HepG2 (cell line): ENCODE data around the gene TMEM11. TPM values are rescaled to one million over a fixed set of nuclear protein-coding genes. Genes with fewer than 3 reads are reported as not detected.
A peak's percentile ranks its signal among the peaks of the same experiment; 100 is the strongest.

ENCODE experiments used
- ARNT2 ChIP-seq: sonication (generic); formaldehyde crosslinking; IDR thresholded peaks from 2 replicates; pipeline ENCODE4 v1.8.0; 2022; ENCODE audit warnings: mild to moderate bottlenecking, low read depth, missing genetic modification reagents, moderate library complexity
- DNMT3B ChIP-seq: conservative IDR thresholded peaks from 2 replicates; pipeline ENCODE4 v1.6.1; 2016; ENCODE audit warnings: missing biosample characterization, control low read depth
- GLI4 ChIP-seq: sonication (generic); formaldehyde crosslinking; IDR thresholded peaks from 2 replicates; pipeline ENCODE4 v1.5.1; 2020; ENCODE audit warnings: missing genetic modification reagents, mild to moderate bottlenecking, moderate library complexity, borderline replicate concordance
- HOXA9 ChIP-seq: sonication (generic); formaldehyde crosslinking; IDR thresholded peaks from 2 replicates; pipeline ENCODE4 v1.8.1; 2022; ENCODE audit warnings: missing genetic modification reagents, mild to moderate bottlenecking, moderate library complexity, borderline replicate concordance
- JUNB ChIP-seq: sonication (generic); formaldehyde crosslinking; IDR thresholded peaks from 2 replicates; pipeline ENCODE4 v1.8.0; 2022; ENCODE audit warnings: missing genetic modification reagents, mild to moderate bottlenecking, borderline replicate concordance
- MYPOP ChIP-seq: sonication (generic); formaldehyde crosslinking; IDR thresholded peaks from 2 replicates; pipeline ENCODE4 v1.8.1; 2023; ENCODE audit warnings: mild to moderate bottlenecking, moderate library complexity, missing genetic modification reagents
- NAIF1 ChIP-seq: sonication (generic); formaldehyde crosslinking; IDR thresholded peaks from 2 replicates; pipeline ENCODE4 v1.5.0; 2020; ENCODE audit warnings: mild to moderate bottlenecking, missing genetic modification reagents, borderline replicate concordance
- NCOA5 ChIP-seq: sonication (generic); formaldehyde crosslinking; IDR thresholded peaks from 2 replicates; pipeline ENCODE4 v1.4.0; 2020; ENCODE audit warnings: missing genetic modification reagents
- PHF20 ChIP-seq: sonication (generic); formaldehyde crosslinking; IDR thresholded peaks from 2 replicates; pipeline ENCODE4 v1.5.0; 2020; ENCODE audit warnings: mild to moderate bottlenecking, missing genetic modification reagents
- SNRNP70 ChIP-seq: fragments of 200-400 bp; formaldehyde crosslinking; IDR thresholded peaks from 2 replicates; pipeline ENCODE4 v1.6.1; 2017; ENCODE audit warnings: mild to moderate bottlenecking, low read depth, low read length, moderate library complexity
- STAT5B ChIP-seq: sonication (generic); formaldehyde crosslinking; IDR thresholded peaks from 2 replicates; pipeline ENCODE4 v1.4.0; 2020; ENCODE audit warnings: missing genetic modification reagents
- UBTF ChIP-seq: sonication (generic); formaldehyde crosslinking; IDR thresholded peaks from 2 replicates; pipeline ENCODE4 v1.4.0; 2020; ENCODE audit warnings: mild to moderate bottlenecking, missing genetic modification reagents
- YEATS4 ChIP-seq: sonication (generic); formaldehyde crosslinking; IDR thresholded peaks from 2 replicates; pipeline ENCODE4 v1.4.0; 2020; ENCODE audit warnings: missing genetic modification reagents, borderline replicate concordance
- ZBTB8A ChIP-seq: sonication (generic); formaldehyde crosslinking; IDR thresholded peaks from 2 replicates; pipeline ENCODE4 v1.4.0; 2020; ENCODE audit warnings: mild to moderate bottlenecking, low read depth, missing genetic modification reagents, borderline replicate concordance
- ZKSCAN5 ChIP-seq: sonication (generic); formaldehyde crosslinking; IDR thresholded peaks from 2 replicates; pipeline ENCODE4 v1.5.1; 2020; ENCODE audit warnings: mild to moderate bottlenecking, missing genetic modification reagents
- ZNF605 ChIP-seq: sonication (generic); formaldehyde crosslinking; IDR thresholded peaks from 2 replicates; pipeline ENCODE4 v1.8.0; 2022; ENCODE audit warnings: mild to moderate bottlenecking, missing genetic modification reagents
- ZNF670 ChIP-seq: sonication (generic); formaldehyde crosslinking; IDR thresholded peaks from 2 replicates; pipeline ENCODE4 v1.8.0; 2022; ENCODE audit warnings: mild to moderate bottlenecking, missing genetic modification reagents, borderline replicate concordance
- ZNF772 ChIP-seq: sonication (generic); formaldehyde crosslinking; IDR thresholded peaks from 2 replicates; pipeline ENCODE4 v1.5.0; 2020; ENCODE audit warnings: mild to moderate bottlenecking, missing genetic modification reagents
- ZNF850 ChIP-seq: sonication (generic); formaldehyde crosslinking; conservative IDR thresholded peaks from 2 replicates; pipeline ENCODE4 v1.9.0; 2021; ENCODE audit warnings: mild to moderate bottlenecking, missing genetic modification reagents
- ZSCAN30 ChIP-seq: sonication (generic); formaldehyde crosslinking; IDR thresholded peaks from 2 replicates; pipeline ENCODE4 v1.5.0; 2020; ENCODE audit warnings: mild to moderate bottlenecking, missing genetic modification reagents
- polyA plus RNA-seq, 8 experiments: library from polyadenylated mRNA; depleted of rRNA in 3 of 8; stranded (reverse) in 7 of 8; unstranded in 1 of 8; fragments of >200 nt; fragmentation: Illumina TruSeq in 4 of 8; extraction: Trizol in 4 of 8; gene quantifications; 2 replicates each; pipeline versions ENCODE4 v1.2.1 to v1.2.3, GENCODE V29; 2011 to 2016; ENCODE audit warnings: low read depth in 4 of 8, missing spikeins in 1 of 8, mixed read lengths in 1 of 8; ENCODE audit not compliant: insufficient read depth in 1 of 8
- total RNA-seq, 5 experiments: library from RNA; depleted of rRNA; stranded (reverse); fragments of >200 nt; fragmentation: Illumina TruSeq; extraction: Trizol; gene quantifications; 2 replicates each; pipeline ENCODE4 v1.2.3, GENCODE V29; 2016; ENCODE audit warnings: low read depth in 1 of 5
- TF ChIP-seq, protein P1 (sequence below): sonication (generic); formaldehyde crosslinking; conservative IDR thresholded peaks from 2 replicates; pipeline ENCODE4 v1.4.0; 2020; ENCODE audit warnings: missing genetic modification reagents
- TF ChIP-seq, protein P2 (sequence below): sonication (generic); formaldehyde crosslinking; IDR thresholded peaks from 2 replicates; pipeline ENCODE4 v1.5.1; 2020; ENCODE audit warnings: mild to moderate bottlenecking, missing genetic modification reagents

The TMEM11 gene
- total and polyA plus RNA-seq, 2 of the 13 experiments (the other 11 are each of a cell fraction or from before 2014, with no cell fraction given), result 18.7 to 35.0 TPM

DNA sequence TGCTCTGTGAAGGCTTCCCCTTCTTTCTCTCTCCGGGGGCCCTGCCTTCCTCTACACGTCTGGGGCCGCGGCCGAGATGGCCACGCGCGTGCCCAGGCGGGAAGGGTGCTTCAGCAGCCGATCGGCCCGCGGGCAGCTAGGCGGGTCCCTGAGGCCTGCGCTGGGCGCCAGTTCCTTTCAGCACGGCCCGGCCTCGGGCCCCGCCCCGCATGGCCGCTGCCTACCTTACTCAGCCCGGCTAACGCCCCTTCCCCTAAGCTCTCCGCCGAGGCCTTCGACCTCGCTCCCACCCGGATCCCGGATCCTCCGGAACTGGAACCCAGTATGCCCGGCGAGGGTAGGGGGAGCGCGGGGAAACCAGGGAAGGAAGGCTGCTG, 335 bp downstream of the TMEM11 start (continued):
- TF ChIP-seq SNRNP70 (no peak), ZBTB8A (CRISPR knock-in tag) (no peak), ZNF605 (no peak), GLI4 (CRISPR knock-in tag) (no peak), NAIF1 (CRISPR knock-in tag) (peak; percentile 65; the same call in 1 of the 2 replicates), JUNB (no peak), ZNF772 (no peak), ZKSCAN5 (CRISPR knock-in tag) (no peak), DNMT3B (CRISPR knock-in tag) (no peak), ZSCAN30 (CRISPR knock-in tag) (0 out of 2 replicates have a peak, but pooled peaks have one; percentile 21), UBTF (CRISPR knock-in tag) (peak; percentile 91; the same call in 1 of the 2 replicates), MYPOP (no peak), ZNF850 (CRISPR knock-in tag) (0 out of 2 replicates have a peak, but pooled peaks have one; percentile 28), PHF20 (CRISPR knock-in tag) (no peak), YEATS4 (CRISPR knock-in tag) (no peak), STAT5B (CRISPR knock-in tag) (no peak), ZNF670 (CRISPR knock-in tag) (0 out of 2 replicates have a peak, but pooled peaks have one; percentile 69), NCOA5 (CRISPR knock-in tag) (no peak), ARNT2 (CRISPR knock-in tag) (no peak), HOXA9 (CRISPR knock-in tag) (no peak)
- TF ChIP-seq, protein P1, sequence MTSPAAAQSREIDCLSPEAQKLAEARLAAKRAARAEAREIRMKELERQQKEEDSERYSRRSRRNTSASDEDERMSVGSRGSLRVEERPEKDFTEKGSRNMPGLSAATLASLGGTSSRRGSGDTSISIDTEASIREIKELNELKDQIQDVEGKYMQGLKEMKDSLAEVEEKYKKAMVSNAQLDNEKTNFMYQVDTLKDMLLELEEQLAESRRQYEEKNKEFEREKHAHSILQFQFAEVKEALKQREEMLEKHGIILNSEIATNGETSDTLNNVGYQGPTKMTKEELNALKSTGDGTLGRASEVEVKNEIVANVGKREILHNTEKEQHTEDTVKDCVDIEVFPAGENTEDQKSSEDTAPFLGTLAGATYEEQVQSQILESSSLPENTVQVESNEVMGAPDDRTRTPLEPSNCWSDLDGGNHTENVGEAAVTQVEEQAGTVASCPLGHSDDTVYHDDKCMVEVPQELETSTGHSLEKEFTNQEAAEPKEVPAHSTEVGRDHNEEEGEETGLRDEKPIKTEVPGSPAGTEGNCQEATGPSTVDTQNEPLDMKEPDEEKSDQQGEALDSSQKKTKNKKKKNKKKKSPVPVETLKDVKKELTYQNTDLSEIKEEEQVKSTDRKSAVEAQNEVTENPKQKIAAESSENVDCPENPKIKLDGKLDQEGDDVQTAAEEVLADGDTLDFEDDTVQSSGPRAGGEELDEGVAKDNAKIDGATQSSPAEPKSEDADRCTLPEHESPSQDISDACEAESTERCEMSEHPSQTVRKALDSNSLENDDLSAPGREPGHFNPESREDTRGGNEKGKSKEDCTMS (CRISPR knock-in tag), result no peak
- TF ChIP-seq, protein P2, sequence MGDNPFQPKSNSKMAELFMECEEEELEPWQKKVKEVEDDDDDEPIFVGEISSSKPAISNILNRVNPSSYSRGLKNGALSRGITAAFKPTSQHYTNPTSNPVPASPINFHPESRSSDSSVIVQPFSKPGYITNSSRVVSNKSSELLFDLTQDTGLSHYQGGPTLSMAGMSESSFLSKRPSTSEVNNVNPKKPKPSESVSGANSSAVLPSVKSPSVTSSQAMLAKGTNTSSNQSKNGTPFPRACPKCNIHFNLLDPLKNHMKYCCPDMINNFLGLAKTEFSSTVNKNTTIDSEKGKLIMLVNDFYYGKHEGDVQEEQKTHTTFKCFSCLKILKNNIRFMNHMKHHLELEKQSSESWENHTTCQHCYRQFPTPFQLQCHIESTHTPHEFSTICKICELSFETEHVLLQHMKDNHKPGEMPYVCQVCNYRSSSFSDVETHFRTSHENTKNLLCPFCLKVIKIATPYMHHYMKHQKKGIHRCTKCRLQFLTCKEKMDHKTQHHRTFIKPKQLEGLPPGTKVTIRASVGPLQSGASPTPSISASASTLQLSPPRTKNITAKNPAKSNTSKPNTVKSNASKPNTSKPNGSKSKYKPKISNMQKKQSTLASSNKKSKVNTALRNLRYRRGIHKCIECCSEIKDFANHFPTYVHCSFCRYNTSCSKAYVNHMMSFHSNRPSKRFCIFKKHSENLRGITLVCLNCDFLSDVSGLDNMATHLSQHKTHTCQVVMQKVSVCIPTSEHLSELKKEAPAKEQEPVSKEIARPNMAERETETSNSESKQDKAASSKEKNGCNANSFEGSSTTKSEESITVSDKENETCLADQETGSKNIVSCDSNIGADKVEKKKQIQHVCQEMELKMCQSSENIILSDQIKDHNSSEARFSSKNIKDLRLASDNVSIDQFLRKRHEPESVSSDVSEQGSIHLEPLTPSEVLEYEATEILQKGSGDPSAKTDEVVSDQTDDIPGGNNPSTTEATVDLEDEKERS (CRISPR knock-in tag), result 0 out of 2 replicates have a peak, but pooled peaks have one; percentile 26
